GM12878 (cell line): ENCODE results near the gene STK32B. TPM values are rescaled to one million over a fixed set of nuclear protein-coding genes. Genes with fewer than 3 reads are reported as not detected.

Source experiments
- ATAC-seq: fragments of 200-7000 bp; cut with Tn5 transposase; 3 replicates; pipeline ENCODE4 v1.9.1; 2020; ENCODE audit warnings: mild to moderate bottlenecking, moderate library complexity
- BruUV-seq: library from RNA; stranded (reverse); fragments of 400-500 nt; replicated peaks from 2 replicates; lab custom pipeline; 2021; lab: Mats Ljungman, UMichigan
- CTCF ChIA-PET: fragments of 300-600 bp; sonication (Branson Sonifier 250); formaldehyde crosslinking; extraction: SDS; loops from one replicate; lab custom pipeline; 2021; ENCODE audit warnings: inconsistent platforms; lab: Yijun Ruan, JAX
- POLR2A ChIA-PET: fragments of 350-600 bp; formaldehyde crosslinking; extraction: SDS; loops from one replicate; lab custom pipeline; 2021; ENCODE audit warnings: inconsistent platforms; lab: Charles Lee
- RAD21 ChIA-PET: fragments of 300-600 bp; sonication (Branson Sonifier 250); formaldehyde crosslinking; loops from one replicate; lab custom pipeline; 2023; ENCODE audit warnings: antibody characterized with exemption; ENCODE audit not compliant: unreplicated experiment; lab: Charles Lee
- SMC1A ChIA-PET: fragments of 300-600 bp; sonication (Branson Sonifier 250); formaldehyde crosslinking; loops from one replicate; lab custom pipeline; 2023; ENCODE audit not compliant: unreplicated experiment, uncharacterized antibody; lab: Charles Lee
- DNase-seq: peaks from one replicate; pipeline ENCODE4 v3.0.0-alpha.2; 2011; ENCODE audit warnings: low read depth, low spot score
- FAIRE-seq: peaks from 3 replicates; lab custom pipeline; 2011; peaks lifted over from hg19 to GRCh38; lab: Jason Lieb, UNC
- H2AFZ ChIP-seq: 2 replicates; pipeline ENCODE4 v1.6.0; 2011; ENCODE audit warnings: low read depth, low read length, control low read depth; ENCODE audit not compliant: control insufficient read depth
- H3K27ac ChIP-seq: 2 replicates; pipeline ENCODE4 v1.5.1; 2011; ENCODE audit warnings: control low read depth; ENCODE audit not compliant: control insufficient read depth, insufficient read depth
- H3K27me3 ChIP-seq, 2 experiments: replicated peaks in 1 of 2; 2 replicates each; pipeline versions ENCODE4 v1.6.0 to v1.6.1; 2011; ENCODE audit warnings: low read length in 1 of 2; ENCODE audit not compliant: control insufficient read depth in 2 of 2, insufficient read depth in 2 of 2
- H3K36me3 ChIP-seq, 2 experiments: 2 replicates each; pipeline ENCODE4 v1.5.1; 2011; ENCODE audit warnings: low read length in 1 of 2; ENCODE audit not compliant: control insufficient read depth in 2 of 2, insufficient read depth in 2 of 2
- H3K4me1 ChIP-seq: 2 replicates; pipeline ENCODE4 v1.6.1; 2011; ENCODE audit warnings: mild to moderate bottlenecking, low read length, moderate library complexity, mixed read lengths; ENCODE audit not compliant: control insufficient read depth, insufficient read depth
- H3K4me2 ChIP-seq: 2 replicates; pipeline ENCODE4 v1.6.0; 2011; ENCODE audit warnings: control low read depth; ENCODE audit not compliant: control insufficient read depth, insufficient read depth
- H3K4me3 ChIP-seq: fragments of 200-600 bp; sonication (generic); 2 replicates; pipeline ENCODE4 v1.5.1; 2016
- H3K79me2 ChIP-seq: 2 replicates; pipeline ENCODE4 v1.6.0; 2011; ENCODE audit warnings: low read length; ENCODE audit not compliant: control insufficient read depth, insufficient read depth
- H3K9ac ChIP-seq: 2 replicates; pipeline ENCODE4 v1.8.0; 2011; ENCODE audit warnings: low read length, control low read depth, mixed read lengths; ENCODE audit not compliant: control insufficient read depth, insufficient read depth
- H3K9me3 ChIP-seq: replicated peaks from 3 replicates; pipeline ENCODE4 v1.5.1; 2011; ENCODE audit warnings: mild to moderate bottlenecking, low read length; ENCODE audit not compliant: control insufficient read depth, insufficient read depth
- H4K20me1 ChIP-seq: 2 replicates; pipeline ENCODE4 v1.6.0; 2011; ENCODE audit not compliant: control insufficient read depth, insufficient read depth
- BHLHE40 ChIP-seq, 2 experiments: fragments of 450-650 bp in 1 of 2; IDR thresholded peaks; 2 replicates each; pipeline ENCODE4 v1.6.1; 2011 to 2017; ENCODE audit warnings: low read depth in 2 of 2, borderline replicate concordance in 1 of 2, improper control_type of control experiment in 1 of 2, low read length in 1 of 2, mild to moderate bottlenecking in 1 of 2
- EZH2 ChIP-seq: IDR thresholded peaks from 2 replicates; pipeline ENCODE4 v1.6.1; 2012; ENCODE audit warnings: low read depth, mild to moderate bottlenecking, control low read depth, inconsistent platforms, low read length, borderline replicate concordance; ENCODE audit not compliant: control insufficient read depth
- FOXM1 ChIP-seq: IDR thresholded peaks from 2 replicates; pipeline ENCODE4 v1.6.1; 2012; ENCODE audit warnings: low read depth, mild to moderate bottlenecking, inconsistent platforms, low read length, moderate library complexity
- MEF2A ChIP-seq: IDR thresholded peaks from 2 replicates; pipeline ENCODE4 v1.6.1; 2011; ENCODE audit warnings: low read depth, mild to moderate bottlenecking, low read length, moderate library complexity; ENCODE audit not compliant: insufficient read depth
- SMARCA5 ChIP-seq: fragments of 450-650 bp; IDR thresholded peaks from 2 replicates; pipeline ENCODE4 v1.6.1; 2017; ENCODE audit warnings: mild to moderate bottlenecking
- SMC3 ChIP-seq: IDR thresholded peaks from 2 replicates; pipeline ENCODE4 v1.6.1; 2011; ENCODE audit warnings: low read length, improper control_type of control experiment, borderline replicate concordance
- SRF ChIP-seq, 2 experiments: IDR thresholded peaks; 2 replicates each; pipeline ENCODE4 v1.6.1; 2011; ENCODE audit warnings: low read depth in 2 of 2, low read length in 2 of 2, mild to moderate bottlenecking in 1 of 2, moderate library complexity in 1 of 2
- STAT3 ChIP-seq: IDR thresholded peaks from 2 replicates; pipeline ENCODE4 v1.6.1; 2011; ENCODE audit warnings: low read depth, low read length, improper control_type of control experiment
- TCF3 ChIP-seq: IDR thresholded peaks from 2 replicates; pipeline ENCODE4 v1.6.1; 2012; ENCODE audit warnings: low read depth, mild to moderate bottlenecking, low read length, borderline replicate concordance; ENCODE audit not compliant: insufficient read depth
- WGBS: methylation state at CpG from one replicate; pipeline ENCODE4 v1.1.6; 2016; ENCODE audit warnings: low lambda C conversion rate; ENCODE audit not compliant: insufficient replicate concordance, insufficient coverage; ENCODE audit errors: missing lambda C conversion rate; 5-methylcytosine and 5-hydroxymethylcytosine counted together
- in situ Hi-C: fragments of 300-500 bp; cut with MboI; formaldehyde crosslinking; loops from 9 replicates; pipeline ENCODE4 v1.14.3; 2018; ENCODE audit warnings: mixed read lengths
- intact Hi-C: fragments of 100-400 bp; cut with micrococcal nuclease; formaldehyde crosslinking; loops from one replicate; pipeline ENCODE4 v1.14.2; 2022; ENCODE audit not compliant: unreplicated experiment
- polyA plus RNA-seq, 11 experiments: library from polyadenylated mRNA; depleted of rRNA in 4 of 11; unstranded in 6 of 11; stranded (reverse) in 5 of 11; fragments of >200 nt; fragmentation: Nextera tagmentation in 4 of 11; fragmentation: Illumina TruSeq in 1 of 11; extraction: Ambion mirVana in 4 of 11; extraction: Trizol in 1 of 11; gene quantifications; 1 replicate in 1 of 11; 2 replicates in 10 of 11; pipeline versions ENCODE4 v1.2.1 to v1.2.3, GENCODE V29; 2011 to 2016; ENCODE audit warnings: inconsistent platforms in 2 of 11, missing spikeins in 2 of 11, low read depth in 1 of 11
- total RNA-seq, 4 experiments: library from RNA; depleted of rRNA in 3 of 4; stranded (reverse); fragments of >200 nt in 3 of 4; fragmentation: Illumina TruSeq in 1 of 4; extraction: Trizol in 1 of 4; gene quantifications; 2 replicates each; pipeline versions ENCODE4 v1.2.1 to v1.2.3, GENCODE V29; 2013 to 2021

Gene STK32B
- total and polyA plus RNA-seq, 10 of the 15 experiments (the other 5 are each of a cell fraction or from before 2014, with no cell fraction given), result 0.04 to 0.12 (median 0.08) TPM; not detected in 7

DNA sequence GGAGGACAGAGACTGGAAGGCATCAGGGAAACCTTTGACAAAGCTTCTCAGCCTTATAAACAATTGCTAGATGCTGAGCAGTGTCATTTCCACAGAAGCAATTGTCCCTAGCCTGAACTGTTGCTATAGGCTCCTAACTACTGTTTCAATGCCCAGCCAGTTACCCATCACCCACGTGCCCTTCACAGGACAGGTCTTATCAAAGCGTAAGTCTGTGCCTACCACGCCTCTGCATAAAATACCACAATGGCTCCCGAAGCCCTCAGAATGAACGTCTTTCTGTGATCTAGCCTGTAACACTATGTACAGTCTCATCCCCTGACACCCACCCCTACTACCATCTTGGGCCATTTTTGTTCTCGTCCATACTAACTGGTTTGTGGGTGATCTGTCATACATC, 134.3 kb downstream of the STK32B start:
- no peak overlapping the region for H3K27ac ChIP-seq
- no peak overlapping the region for H3K9ac ChIP-seq
- H3K4me1 ChIP-seq, result no peaks in the 10 kb centered on the region
- ChIA-PET SMC1A (no interaction called here), CTCF (no interaction called here), POLR2A (no interaction called here), RAD21 (no interaction called here)
- no TSS peak for BruUV-seq
- no peaks in the 10 kb centered on the region for H3K79me2 ChIP-seq
- FAIRE-seq (no peak), DNase-seq (no peak), ATAC-seq (no peak)
- WGBS, result 16% methylated on average over 6 of the region's 6 CpGs
- H3K4me3 ChIP-seq, result no peak overlapping the region
- H3K4me2 ChIP-seq, result no peak overlapping the region
- no peaks in the 10 kb centered on the region for H3K36me3 ChIP-seq
- H4K20me1 ChIP-seq, result no peaks in the 10 kb centered on the region
- H2AFZ ChIP-seq, result no peak overlapping the region
- in situ Hi-C loops, result no loop called here
- no peaks in the 10 kb centered on the region for H3K9me3 ChIP-seq
- H3K27me3 ChIP-seq, result no peaks in the 10 kb centered on the region
- TF ChIP-seq MEF2A (no peak), EZH2 (no peak), SMARCA5 (no peak), TCF3 (no peak), FOXM1 (no peak), BHLHE40 (IDR thresholded peaks at IDR 0.05; ENCODE audit: borderline replicate concordance in 1 of 2, low read depth in 2 of 2, low read length in 1 of 2) (no peak)
- intact Hi-C loops, result no loop called here

DNA sequence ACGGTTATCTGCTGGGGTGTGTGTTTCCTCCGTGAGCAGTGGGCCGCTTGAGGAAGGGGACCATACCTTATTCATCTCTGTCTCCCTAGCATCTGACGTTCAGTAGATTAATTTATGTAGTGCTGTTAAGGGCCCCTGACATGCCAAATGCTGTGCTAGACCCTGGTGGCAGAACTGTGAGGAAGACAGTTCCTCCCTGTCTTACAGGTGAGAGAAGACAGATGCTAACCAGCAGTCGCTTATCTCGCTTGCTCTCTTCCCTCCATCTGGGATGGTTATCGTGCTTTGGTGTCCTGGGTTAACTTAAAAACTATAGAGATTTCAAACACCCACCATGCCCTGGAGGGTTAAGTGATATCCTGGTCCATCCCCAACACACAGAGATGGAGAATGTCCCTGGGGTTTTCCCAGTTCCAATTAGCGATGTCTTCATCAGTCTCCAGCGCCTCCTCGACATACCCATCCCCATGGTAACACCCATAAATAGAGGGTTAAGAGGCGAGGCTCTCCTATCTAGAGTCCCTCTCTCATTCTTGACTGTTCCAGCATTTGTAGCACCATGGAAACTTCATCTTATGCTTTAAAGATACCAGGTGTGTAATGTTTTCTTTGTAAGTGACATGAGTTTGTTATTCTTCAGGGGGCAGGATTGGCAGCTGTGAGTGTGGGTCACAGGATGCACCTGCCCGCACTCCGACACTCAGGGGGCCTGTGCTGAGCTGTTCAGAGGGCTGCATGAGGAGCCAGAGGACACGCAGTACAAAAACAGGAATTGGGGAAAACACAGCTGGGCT, 135.2 kb downstream of the STK32B start:
- no TSS peak for BruUV-seq
- Histone ChIP-seq H3K79me2 (no peaks in the 10 kb centered on the region), H3K9me3 (no peaks in the 10 kb centered on the region), H3K4me3 (no peak overlapping the region), H4K20me1 (no peaks in the 10 kb centered on the region), H3K27me3 (no peaks in the 10 kb centered on the region), H3K4me1 (no peaks in the 10 kb centered on the region), H2AFZ (no peak overlapping the region), H3K4me2 (no peak overlapping the region), H3K36me3 (no peaks in the 10 kb centered on the region), H3K27ac (no peak overlapping the region), H3K9ac (no peak overlapping the region)
- POLR2A ChIA-PET, result no interaction called here
- intact Hi-C loops (no loop called here), in situ Hi-C loops (no loop called here)
- CTCF ChIA-PET, result no interaction called here
- RAD21 ChIA-PET, result no interaction called here
- FAIRE-seq, result no peak
- TF ChIP-seq SMC3, result no peak
- TF ChIP-seq STAT3, result no peak
- TF ChIP-seq SRF (IDR thresholded peaks at IDR 0.05; ENCODE audit: low read depth in 2 of 2, low read length in 2 of 2), result no peak
- no peak for ATAC-seq
- SMC1A ChIA-PET, result no interaction called here
- WGBS, result 16% methylated on average over 14 of the region's 14 CpGs
- no peak for DNase-seq
